VCaP (cell line): ENCODE measurements around the gene SPOCK2.

Experiments
- H3K27ac ChIP-seq: fragments of 450-650 bp; 2 replicates; pipeline ENCODE4 v1.5.1; 2017
- CTCF ChIP-seq: fragments of 450-650 bp; conservative IDR thresholded peaks from 2 replicates; pipeline ENCODE4 v1.5.1; 2017; ENCODE audit warnings: mild to moderate bottlenecking, moderate library complexity

SPOCK2 gene

DNA sequence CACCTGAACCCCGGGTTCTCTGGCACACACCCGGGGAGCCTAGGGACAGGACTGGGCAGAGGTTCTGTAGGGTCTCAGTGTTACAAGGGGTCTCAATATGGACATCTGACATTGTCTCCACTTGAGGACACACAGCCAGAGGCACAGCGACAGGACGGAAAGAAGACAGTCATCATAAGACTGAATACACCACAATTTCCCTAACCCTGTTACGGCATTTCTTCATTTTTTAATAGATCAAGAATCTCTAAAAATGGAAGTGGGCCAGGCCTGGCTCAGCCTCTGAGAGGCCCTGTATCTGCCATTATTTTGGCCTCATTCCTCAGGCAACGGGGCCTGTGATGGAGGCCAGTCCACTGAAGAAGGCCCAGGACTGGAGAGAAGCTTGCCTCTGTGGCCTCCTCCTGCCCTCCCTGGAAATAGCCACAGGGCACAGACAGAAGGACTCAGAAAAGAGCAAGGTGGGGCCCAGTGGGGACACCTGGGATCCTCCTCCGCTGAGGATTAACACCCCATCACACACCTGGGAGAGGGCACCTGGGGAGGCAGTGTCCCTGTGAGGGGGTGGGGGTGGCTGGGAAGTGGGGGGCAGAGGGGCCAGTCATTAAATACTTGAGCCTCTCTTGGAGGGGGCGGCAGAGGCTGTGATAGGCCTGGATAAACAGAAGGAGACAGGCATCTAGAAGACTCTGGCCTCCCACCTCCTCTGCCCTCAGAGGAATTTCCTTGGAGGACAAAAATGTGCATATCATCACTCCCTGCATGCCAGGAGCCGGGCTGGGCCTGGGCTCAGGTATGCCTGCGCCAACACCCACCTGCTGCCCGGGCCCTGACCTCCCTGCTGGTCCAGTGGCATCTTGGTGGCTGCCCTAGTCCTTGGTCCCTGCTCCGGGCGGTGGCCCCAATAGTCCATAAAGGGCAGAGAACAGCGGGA is 8.0 kb downstream of the SPOCK2 start:
- H3K27ac ChIP-seq = no peak overlapping the region
- TF ChIP-seq CTCF = no peak

DNA sequence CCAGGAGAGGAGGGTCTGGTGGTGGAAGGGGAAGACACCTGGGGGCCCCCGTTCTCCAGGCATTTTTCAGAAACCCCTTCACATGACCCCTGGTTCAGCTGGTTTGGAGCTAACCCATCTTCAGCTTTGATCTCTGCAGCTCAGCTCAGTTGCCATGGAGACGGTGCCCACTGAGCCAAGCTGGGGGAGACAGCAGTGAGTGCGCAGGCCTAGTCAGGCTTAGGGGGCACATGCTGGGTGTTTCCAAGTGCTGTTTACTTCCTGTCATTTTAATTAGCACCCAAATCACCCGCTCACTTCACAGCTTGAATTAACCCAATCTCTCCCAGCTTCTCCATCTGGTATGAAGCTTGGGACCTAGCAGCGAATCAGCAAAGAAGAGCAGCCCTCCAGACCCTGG is 9.0 kb downstream of the SPOCK2 start:
- no peak overlapping the region for H3K27ac ChIP-seq
- no peak for TF ChIP-seq CTCF

- TF ChIP-seq CTCF = no peak
- H3K27ac ChIP-seq = no peak overlapping the region
These were observed 10.9 kb downstream of the SPOCK2 start for GRCh38 chr10:72077275-72077990.

DNA sequence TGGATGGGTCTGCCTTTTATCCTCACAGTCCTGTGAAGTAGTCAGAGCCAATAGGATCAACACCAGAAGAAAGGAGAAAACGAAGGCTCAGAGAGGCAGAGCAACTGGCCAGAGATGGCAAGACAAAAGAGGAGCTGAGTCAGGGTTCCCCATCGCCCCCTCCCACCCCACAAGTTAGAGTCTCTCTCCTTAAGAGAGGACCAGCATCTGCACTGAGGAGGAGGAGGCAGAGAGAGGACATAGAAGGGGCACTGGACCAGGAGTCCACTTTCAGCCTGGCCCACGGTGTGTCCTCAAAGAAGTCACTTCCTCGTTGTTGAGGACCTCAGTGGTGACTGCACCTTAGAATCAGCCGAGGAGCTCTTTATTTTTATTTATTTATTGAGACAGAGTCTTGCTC is 11.6 kb downstream of the SPOCK2 start:
- no peak overlapping the region for H3K27ac ChIP-seq
- TF ChIP-seq CTCF = no peak

- TF ChIP-seq CTCF = no peak
- no peak overlapping the region for H3K27ac ChIP-seq
These were observed 12.8 kb downstream of the SPOCK2 start for GRCh38 chr10:72075376-72076115.

GRCh38 chr10:72074574-72075375 is 13.6 kb downstream of the SPOCK2 start:
- no peak overlapping the region for H3K27ac ChIP-seq
- TF ChIP-seq CTCF = no peak
